KBM-7 (cell line): ENCODE data around the gene SCRN1.
"Not testable (repeated sequence)": the region's sequence is repeated elsewhere in the genome, so short reads cannot be mapped to it uniquely, and the experiment has no call there.

Source experiments
- DNase-seq: peaks from one replicate; pipeline ENCODE4 v3.0.0-alpha.2; 2015
- in situ Hi-C: fragments of 300-500 bp; cut with MboI; formaldehyde crosslinking; loops from 2 replicates; pipeline ENCODE4 v1.14.3; 2020; ENCODE audit warnings: low sequenced_read_pairs, low pct_unique_long_range_greater_than_20kb, mixed read lengths

Gene SCRN1

GRCh38 chr7:29972315-29972669 is 17.3 kb downstream of the SCRN1 start:
- no peak for DNase-seq
- in situ Hi-C loops: no loop called here

- no peak for DNase-seq
- in situ Hi-C loops: no loop called here
Measured at GRCh38 chr7:29971566-29972314, 17.9 kb downstream of the SCRN1 start.

GRCh38 chr7:29970158-29970557 is 19.4 kb downstream of the SCRN1 start:
- DNase-seq: no peak
- in situ Hi-C loops: no loop called here

- in situ Hi-C loops: no loop called here
- DNase-seq: no peak
Measured at GRCh38 chr7:29969738-29970137, 19.9 kb downstream of the SCRN1 start.

GRCh38 chr7:29968683-29969395 is 20.8 kb downstream of the SCRN1 start:
- no peak for DNase-seq

GRCh38 chr7:29965030-29965429 is 24.6 kb downstream of the SCRN1 start:
- no peak for DNase-seq
- in situ Hi-C loops: no loop called here

More at GRCh38 chr7:29968683-29969395, 20.8 kb downstream of the SCRN1 start:
- in situ Hi-C loops: no loop called here

GRCh38 chr7:29962035-29962434 is 27.6 kb downstream of the SCRN1 start:
- DNase-seq: no peak
- in situ Hi-C loops: no loop called here

GRCh38 chr7:29961611-29962010 is 28.0 kb downstream of the SCRN1 start:
- DNase-seq, in situ Hi-C loops: not testable (repeated sequence)

GRCh38 chr7:29958667-29959358 is 30.8 kb downstream of the SCRN1 start:
- no peak for DNase-seq
- in situ Hi-C loops: no loop called here

- no peak for DNase-seq
- in situ Hi-C loops: no loop called here
Measured at GRCh38 chr7:29957521-29958310, 31.9 kb downstream of the SCRN1 start.

GRCh38 chr7:29956487-29956836 is 33.1 kb downstream of the SCRN1 start:
- in situ Hi-C loops: no loop called here
- no peak for DNase-seq

GRCh38 chr7:29955799-29956486 is 33.7 kb downstream of the SCRN1 start:
- peak; percentile 79 for DNase-seq
- in situ Hi-C loops: no loop called here

GRCh38 chr7:29955075-29955792 is 34.4 kb downstream of the SCRN1 start:
- DNase-seq: no peak
- in situ Hi-C loops: no loop called here

GRCh38 chr7:29953726-29954347 is 35.8 kb downstream of the SCRN1 start:
- in situ Hi-C loops: no loop called here
- no peak for DNase-seq

GRCh38 chr7:29951206-29951605 is 38.4 kb downstream of the SCRN1 start:
- in situ Hi-C loops: no loop called here
- no peak for DNase-seq

GRCh38 chr7:29950480-29950879 is 39.1 kb downstream of the SCRN1 start:
- in situ Hi-C loops: no loop called here
- no peak for DNase-seq

- DNase-seq: no peak
- in situ Hi-C loops: no loop called here
Measured at GRCh38 chr7:29948587-29948986, 41.0 kb downstream of the SCRN1 start.
